Fibroblast of skin of left quadriceps (primary cell): ENCODE results near the gene PPA1.
A peak's percentile ranks its signal among the peaks of the same experiment; 100 is the strongest.
"Not testable (repeated sequence)": the region's sequence is repeated elsewhere in the genome, so short reads cannot be mapped to it uniquely, and the experiment has no call there.

Source experiments
- DNase-seq, 2 experiments: peaks; one replicate each; pipeline ENCODE4 v3.0.0-alpha.2; 2013; ENCODE audit warnings: low read depth in 2 of 2

The PPA1 gene

DNA sequence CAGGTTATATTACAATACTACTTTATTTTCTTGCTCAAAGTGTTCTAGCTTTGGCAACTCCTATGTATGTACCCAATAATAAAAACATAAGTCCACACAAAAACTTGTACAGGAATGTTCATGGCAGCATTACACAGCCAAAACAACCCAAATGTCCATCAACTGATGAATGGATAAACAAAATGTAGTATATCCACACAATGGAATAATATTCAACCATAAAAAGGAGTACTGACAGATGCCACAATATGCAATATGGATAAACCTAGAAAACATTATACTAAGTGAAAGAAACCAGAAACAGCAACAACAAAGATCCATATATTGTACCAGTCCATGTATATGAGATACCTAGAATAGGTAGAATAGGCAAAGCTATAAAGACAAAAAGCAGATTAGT lies 21.0 kb downstream of the PPA1 start:
- no peak for DNase-seq

GRCh38 chr10:70206762-70207161 lies 26.5 kb downstream of the PPA1 start:
- no peak for DNase-seq

- no peak for DNase-seq
These were observed 32.1 kb downstream of the PPA1 start for GRCh38 chr10:70201105-70201504.

GRCh38 chr10:70198696-70199466 lies 34.3 kb downstream of the PPA1 start:
- DNase-seq, result no peak

- no peak for DNase-seq
These were observed 35.8 kb downstream of the PPA1 start for GRCh38 chr10:70197235-70197945.

DNA sequence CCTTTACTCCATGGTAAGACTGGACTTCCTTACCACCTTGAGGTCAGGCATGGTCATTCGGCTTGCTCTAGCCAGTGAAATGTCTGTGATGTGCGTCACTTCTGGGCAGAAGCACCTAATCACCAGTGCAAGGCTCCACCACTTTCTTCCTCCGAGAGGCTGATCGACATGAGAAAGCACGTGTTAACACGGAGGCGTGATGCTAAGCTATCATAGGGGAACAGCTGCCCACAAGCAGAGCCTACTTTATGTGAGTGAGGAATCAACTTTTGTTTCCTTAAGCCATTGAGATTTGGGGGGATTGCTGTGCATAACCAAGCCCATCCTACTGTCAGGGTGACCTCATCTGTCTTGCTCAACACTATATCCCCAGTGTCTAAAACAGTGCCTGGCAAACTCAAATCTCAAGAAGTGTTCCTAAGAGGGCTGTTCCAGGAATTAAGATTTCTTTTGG lies 39.8 kb downstream of the PPA1 start:
- DNase-seq, result no peak

DNA sequence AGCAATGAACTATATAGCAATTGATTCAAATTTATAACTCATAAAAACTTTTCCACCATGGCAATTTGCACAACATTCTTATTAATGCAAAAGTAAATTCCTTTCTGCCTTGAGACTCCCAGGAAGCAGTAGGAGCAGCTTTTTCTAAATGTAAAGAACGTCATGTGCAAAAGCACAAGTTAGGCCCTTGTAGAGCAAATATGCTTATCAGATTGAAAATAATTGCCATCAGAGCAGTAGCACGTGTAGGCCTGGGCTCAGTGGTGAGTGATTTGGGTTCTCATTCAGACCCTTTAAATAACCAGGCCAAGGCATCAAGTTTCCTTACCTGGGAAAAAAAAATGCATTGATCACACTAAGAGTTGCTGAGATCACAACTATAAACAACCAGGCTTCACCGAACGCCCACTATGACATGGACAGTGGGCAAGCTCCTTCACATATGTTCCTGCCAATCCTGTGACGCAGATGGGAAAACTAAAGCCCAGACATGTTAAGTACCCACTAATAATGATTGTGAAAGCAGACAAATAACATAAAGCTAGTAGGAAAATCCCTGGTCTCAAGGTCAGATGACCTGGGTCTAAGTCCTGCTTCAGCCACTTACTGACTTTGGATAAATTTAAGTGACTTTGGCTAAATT lies 40.8 kb downstream of the PPA1 start:
- DNase-seq, result no peak

GRCh38 chr10:70191972-70192305 lies 41.3 kb downstream of the PPA1 start:
- DNase-seq, result peak; percentile 95 to 96

GRCh38 chr10:70191161-70191971 lies 41.9 kb downstream of the PPA1 start:
- DNase-seq, result peak; percentile 22 to 38

- no peak for DNase-seq
These were observed 42.6 kb downstream of the PPA1 start for GRCh38 chr10:70190581-70190980.

DNA sequence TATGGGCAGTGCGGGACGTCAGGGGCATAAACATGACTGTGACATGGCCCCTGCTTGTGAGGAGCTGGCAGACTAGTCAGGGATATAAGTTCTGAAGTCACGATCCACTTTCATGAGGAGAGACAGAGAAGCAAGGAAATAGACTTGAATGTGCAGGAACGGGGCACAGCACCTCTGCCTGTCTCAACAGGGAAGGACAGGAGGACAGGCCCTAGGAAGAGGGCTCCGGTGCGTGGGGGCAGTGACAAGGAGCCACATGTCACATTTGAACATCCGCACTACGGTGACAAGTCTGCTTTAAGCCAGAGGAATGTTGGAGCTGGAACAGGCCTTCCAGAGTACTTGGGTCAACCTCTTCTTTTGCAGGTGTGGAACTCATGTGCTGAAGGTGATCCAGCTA lies 43.1 kb downstream of the PPA1 start:
- no peak for DNase-seq

DNA sequence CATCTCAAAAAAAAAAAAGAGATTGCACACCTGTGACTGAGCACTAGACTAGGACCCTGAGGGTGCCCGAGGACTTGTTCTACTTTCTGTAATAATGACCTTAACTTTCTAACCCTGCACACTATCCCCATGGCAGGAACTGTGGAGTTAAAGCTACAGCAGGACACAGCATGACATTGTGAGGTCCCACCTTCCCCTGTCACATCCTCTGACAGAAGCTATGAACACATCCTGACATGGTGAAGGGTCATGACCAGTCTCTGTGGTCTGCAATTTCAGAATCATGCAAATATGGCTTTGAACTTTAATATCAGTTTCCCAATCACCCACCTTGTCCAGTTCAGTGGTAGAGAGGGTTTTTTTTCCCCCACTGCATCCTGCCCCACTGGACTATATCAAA lies 44.5 kb downstream of the PPA1 start:
- DNase-seq, result no peak

- no peak for DNase-seq
These were observed 46.7 kb downstream of the PPA1 start for GRCh38 chr10:70186571-70186970.

- DNase-seq, result no peak
These were observed 47.1 kb downstream of the PPA1 start for GRCh38 chr10:70186090-70186489.

- DNase-seq, result no peak
These were observed 49.9 kb downstream of the PPA1 start for GRCh38 chr10:70183304-70183703.

DNA sequence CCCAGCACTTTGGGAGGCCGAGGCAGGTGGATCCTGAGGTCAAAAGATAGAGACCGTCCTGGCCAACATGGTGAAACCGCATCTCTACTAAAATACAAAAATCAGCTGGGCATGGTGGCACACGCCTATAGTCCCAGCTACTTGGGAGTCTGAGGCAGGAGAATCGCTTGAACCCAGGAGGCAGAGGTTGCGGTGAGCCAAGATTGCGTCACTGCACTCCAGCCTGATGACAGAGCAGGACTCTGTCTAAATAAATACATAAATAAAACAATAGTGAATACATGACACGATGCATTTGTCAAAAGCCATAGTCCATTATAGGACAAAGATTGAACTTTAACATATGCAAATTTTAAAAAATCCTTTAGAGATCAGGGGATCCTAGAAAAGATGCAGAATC lies 54.0 kb downstream of the PPA1 start:
- DNase-seq, result not testable (repeated sequence)

- DNase-seq, result no peak
These were observed 55.0 kb downstream of the PPA1 start for GRCh38 chr10:70178139-70178725.

DNA sequence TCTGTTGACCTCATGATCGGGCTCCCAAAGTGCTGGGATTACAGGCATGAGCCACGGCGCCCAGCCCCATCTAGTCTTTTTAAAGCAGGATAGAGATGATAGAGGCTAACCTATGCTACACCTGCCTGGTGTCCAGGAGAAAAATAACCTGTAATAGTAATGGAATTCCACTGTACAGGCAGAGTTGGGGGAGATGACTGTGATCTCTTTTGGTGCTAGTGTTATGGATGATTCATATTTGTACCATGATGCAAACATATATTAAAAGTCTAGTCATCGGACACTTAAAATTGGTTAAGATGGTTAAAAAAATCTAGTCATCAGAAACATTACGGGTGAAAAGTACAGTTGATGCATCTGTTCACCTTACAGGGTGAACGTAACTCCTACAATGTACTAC lies 56.8 kb downstream of the PPA1 start:
- no peak for DNase-seq

GRCh38 chr10:70175516-70175915 lies 57.7 kb downstream of the PPA1 start:
- DNase-seq, result no peak

DNA sequence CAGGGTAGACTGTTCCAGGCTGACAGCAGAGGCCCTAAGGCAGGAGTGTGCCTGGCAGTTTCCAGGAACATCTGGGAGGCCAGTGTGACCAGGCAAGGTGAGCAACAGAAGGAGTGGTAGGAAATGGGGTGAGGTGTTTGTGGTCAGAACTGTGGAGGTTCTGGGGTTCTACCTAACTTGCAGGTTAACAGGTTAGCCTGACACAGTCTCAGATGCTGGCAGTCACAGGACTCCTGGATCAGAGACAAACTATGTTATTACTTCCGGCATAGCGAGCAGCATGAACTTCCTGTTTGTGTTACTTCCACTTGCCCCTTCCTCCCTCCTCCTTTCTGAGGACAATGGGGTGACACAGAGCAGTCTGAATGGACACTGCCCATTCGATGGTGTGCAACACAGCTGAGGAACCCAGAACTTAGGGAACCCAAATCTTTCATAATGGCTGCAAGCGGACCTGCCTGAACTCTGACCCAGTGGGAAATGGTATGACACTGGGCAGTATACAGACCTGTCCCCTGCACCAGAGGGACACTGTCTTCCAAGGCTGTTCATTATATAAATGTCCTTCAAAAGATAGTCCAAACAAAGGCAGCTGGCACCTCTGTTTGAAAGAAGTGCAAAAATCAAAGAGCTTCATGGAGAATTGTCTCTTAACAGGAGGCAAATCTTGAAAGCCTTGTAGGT lies 59.0 kb downstream of the PPA1 start:
- no peak for DNase-seq
